Vagina (tissue), 2 donors: ENCODE results near the gene B3GLCT. TPM values are rescaled to one million over a fixed set of nuclear protein-coding genes. Genes with fewer than 3 reads are reported as not detected.

Experiments used
- DNase-seq, 2 donors: peaks; one replicate each; pipeline ENCODE4 v3.0.0-alpha.2; 2017; ENCODE audit errors: extremely low spot score in 2 of 2
- H3K27ac ChIP-seq: fragments of 200-600 bp; sonication (generic); one replicate; pipeline ENCODE4 v1.5.1; 2019
- H3K27me3 ChIP-seq: fragments of 200-600 bp; sonication (generic); one replicate; pipeline ENCODE4 v1.5.1; 2019
- H3K36me3 ChIP-seq, 2 donors: fragments of 200-600 bp; sonication (generic); one replicate each; pipeline ENCODE4 v1.5.1; 2017 to 2019
- H3K4me1 ChIP-seq: fragments of 200-600 bp; sonication (generic); one replicate; pipeline ENCODE4 v1.5.1; 2019
- H3K4me3 ChIP-seq, 2 donors: fragments of 200-600 bp; sonication (generic); 1 replicate in 1 of 2; 2 replicates in 1 of 2; pipeline ENCODE4 v1.5.1; 2016 to 2019
- H3K9me3 ChIP-seq: fragments of 200-600 bp; sonication (generic); one replicate; pipeline ENCODE4 v1.5.1; 2019
- POLR2A ChIP-seq, 2 donors: fragments of 450-650 bp; IDR thresholded peaks; one replicate each; pipeline ENCODE4 v1.6.1; 2017; ENCODE audit warnings: antibody characterized with exemption in 2 of 2, mild to moderate bottlenecking in 2 of 2, moderate library complexity in 2 of 2
- POLR2AphosphoS5 ChIP-seq, 2 donors: sonication (generic); formaldehyde crosslinking; IDR thresholded peaks; one replicate each; pipeline ENCODE4 v1.9.0; 2017; ENCODE audit warnings: antibody characterized with exemption in 2 of 2, mild to moderate bottlenecking in 2 of 2, low read depth in 1 of 2; ENCODE audit not compliant: insufficient read depth in 1 of 2
- intact Hi-C: fragments of 100-400 bp; cut with DNase I; formaldehyde crosslinking; loops from one replicate; pipeline ENCODE4 v1.15.1; 2023
- total RNA-seq: library from RNA; depleted of rRNA; stranded (reverse); fragments of >200 nt; gene quantifications from one replicate; pipeline ENCODE4 v1.2.3, GENCODE V29; 2016
- TF ChIP-seq, protein P1 (sequence below), 3 experiments: fragments of 450-650 bp in 2 of 3; fragments of 200-600 bp in 1 of 3; sonication (generic) in 1 of 3; IDR thresholded peaks; one replicate each; pipeline ENCODE4 v1.5.1; 2017 to 2019; ENCODE audit warnings: antibody characterized with exemption in 3 of 3, mild to moderate bottlenecking in 2 of 3, moderate library complexity in 2 of 3

Gene B3GLCT
- total RNA-seq, 1 donor from 2014 or later: 8.1 TPM

DNA sequence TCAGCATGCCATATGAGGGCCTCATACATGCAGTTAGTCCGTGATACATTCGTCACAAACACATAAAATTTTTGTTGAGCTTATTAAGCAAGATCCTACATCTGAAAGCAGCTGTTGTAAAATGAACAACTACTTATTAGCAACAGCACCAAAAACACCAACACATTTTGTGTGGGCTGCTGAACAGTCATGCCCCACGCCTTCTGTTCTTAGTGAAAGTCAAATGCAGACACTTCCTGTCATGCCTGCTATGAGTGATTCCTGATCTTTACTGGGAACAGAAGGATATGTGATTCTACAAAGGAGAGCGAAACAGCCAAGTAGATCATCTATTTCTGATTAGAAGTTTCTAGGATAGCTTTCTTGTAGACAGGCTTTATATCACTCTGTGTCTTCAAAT lies 4.2 kb upstream of the B3GLCT start:
- Histone ChIP-seq H3K36me3 (no peaks in the 10 kb centered on the region), H3K9me3 (no peaks in the 10 kb centered on the region), H3K27ac (no peak overlapping the region), H3K4me3 (no peak overlapping the region), H3K27me3 (no peaks in the 10 kb centered on the region), H3K4me1 (peaks cover 5% of the 10 kb centered on the region)
- intact Hi-C loops: no loop called here
- DNase-seq: no peak
- no peak for TF ChIP-seq POLR2A (IDR thresholded peaks at IDR 0.05)
- TF ChIP-seq, protein P1, sequence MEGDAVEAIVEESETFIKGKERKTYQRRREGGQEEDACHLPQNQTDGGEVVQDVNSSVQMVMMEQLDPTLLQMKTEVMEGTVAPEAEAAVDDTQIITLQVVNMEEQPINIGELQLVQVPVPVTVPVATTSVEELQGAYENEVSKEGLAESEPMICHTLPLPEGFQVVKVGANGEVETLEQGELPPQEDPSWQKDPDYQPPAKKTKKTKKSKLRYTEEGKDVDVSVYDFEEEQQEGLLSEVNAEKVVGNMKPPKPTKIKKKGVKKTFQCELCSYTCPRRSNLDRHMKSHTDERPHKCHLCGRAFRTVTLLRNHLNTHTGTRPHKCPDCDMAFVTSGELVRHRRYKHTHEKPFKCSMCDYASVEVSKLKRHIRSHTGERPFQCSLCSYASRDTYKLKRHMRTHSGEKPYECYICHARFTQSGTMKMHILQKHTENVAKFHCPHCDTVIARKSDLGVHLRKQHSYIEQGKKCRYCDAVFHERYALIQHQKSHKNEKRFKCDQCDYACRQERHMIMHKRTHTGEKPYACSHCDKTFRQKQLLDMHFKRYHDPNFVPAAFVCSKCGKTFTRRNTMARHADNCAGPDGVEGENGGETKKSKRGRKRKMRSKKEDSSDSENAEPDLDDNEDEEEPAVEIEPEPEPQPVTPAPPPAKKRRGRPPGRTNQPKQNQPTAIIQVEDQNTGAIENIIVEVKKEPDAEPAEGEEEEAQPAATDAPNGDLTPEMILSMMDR (IDR thresholded peaks at IDR 0.05): no peak
- no peak for TF ChIP-seq POLR2AphosphoS5 (IDR thresholded peaks at IDR 0.05; ENCODE audit: insufficient read depth in 1 of 2, low read depth in 1 of 2)

DNA sequence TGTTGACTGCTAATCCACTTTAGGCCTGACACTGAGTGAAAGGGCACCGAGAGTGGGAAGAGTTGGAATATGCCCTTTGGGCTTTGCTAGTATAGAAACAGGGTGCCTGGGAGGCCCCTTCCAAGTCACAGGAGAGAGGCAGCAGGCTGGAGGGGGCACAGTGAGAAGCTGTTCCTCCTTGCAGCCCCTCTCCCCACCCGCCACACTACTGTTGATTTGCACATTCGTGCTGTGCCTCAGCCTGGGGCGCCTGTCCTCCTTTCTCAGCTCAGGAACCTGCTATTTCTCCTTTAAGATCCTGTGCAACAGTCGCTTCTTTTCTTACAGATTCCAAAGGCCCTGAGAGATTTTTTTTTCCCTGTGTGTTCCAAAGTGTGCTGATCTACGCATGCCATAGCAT lies 2.8 kb upstream of the B3GLCT start:
- H3K4me3 ChIP-seq: no peak overlapping the region
- no peaks in the 10 kb centered on the region for H3K9me3 ChIP-seq
- peaks cover 15% of the 10 kb centered on the region for H3K4me1 ChIP-seq
- H3K36me3 ChIP-seq: no peaks in the 10 kb centered on the region
- no peak overlapping the region for H3K27ac ChIP-seq
- no peak for DNase-seq
- no peak for TF ChIP-seq POLR2A (IDR thresholded peaks at IDR 0.05)
- TF ChIP-seq, protein P1 (IDR thresholded peaks at IDR 0.05): no peak
- no peak for TF ChIP-seq POLR2AphosphoS5 (IDR thresholded peaks at IDR 0.05; ENCODE audit: insufficient read depth in 1 of 2, low read depth in 1 of 2)
- intact Hi-C loops: no loop called here
- H3K27me3 ChIP-seq: no peaks in the 10 kb centered on the region

DNA sequence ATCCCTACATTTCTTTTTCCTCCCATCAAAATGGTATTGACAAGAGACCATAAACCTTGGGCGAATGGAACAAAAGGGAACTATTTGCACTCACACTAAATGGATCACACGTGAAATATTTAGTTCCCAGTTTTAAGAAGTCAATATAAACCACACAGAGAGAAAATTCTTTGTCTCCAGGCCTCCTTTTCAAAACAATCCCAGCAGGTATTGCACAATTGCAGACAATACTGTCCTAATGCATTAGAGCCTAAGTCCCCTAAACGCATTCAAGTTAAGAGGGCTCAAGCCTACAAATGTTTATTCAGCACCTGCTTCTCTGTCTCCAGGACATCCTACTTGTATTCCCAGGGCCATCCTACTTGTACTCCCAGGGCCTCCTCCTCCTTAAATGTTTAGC lies 1.3 kb upstream of the B3GLCT start:
- Histone ChIP-seq H3K27me3 (no peaks in the 10 kb centered on the region), H3K4me3 (no peak overlapping the region), H3K27ac (no peak overlapping the region), H3K4me1 (peaks cover 15% of the 10 kb centered on the region), H3K9me3 (no peaks in the 10 kb centered on the region), H3K36me3 (no peaks in the 10 kb centered on the region)
- no peak for DNase-seq
- TF ChIP-seq POLR2AphosphoS5 (IDR thresholded peaks at IDR 0.05; ENCODE audit: insufficient read depth in 1 of 2, low read depth in 1 of 2) (no peak), POLR2A (IDR thresholded peaks at IDR 0.05) (no peak)
- TF ChIP-seq, protein P1 (IDR thresholded peaks at IDR 0.05): no peak
- intact Hi-C loops: no loop called here

DNA sequence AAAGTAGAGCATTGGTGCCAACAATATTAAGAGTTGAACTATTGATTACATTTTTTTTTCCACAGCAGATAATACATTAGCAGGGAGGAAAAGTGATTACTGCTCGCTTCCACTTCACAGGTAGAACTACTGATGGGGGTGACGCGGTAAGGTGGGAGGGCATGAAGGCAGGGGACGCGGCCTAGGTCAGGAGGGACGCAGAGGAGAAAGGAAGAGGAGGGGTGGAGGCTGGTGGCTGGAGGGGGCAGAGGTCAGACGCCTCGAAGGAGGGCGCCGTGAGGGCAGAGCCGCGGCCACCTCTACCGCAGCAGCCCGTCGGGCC lies 287 bp upstream of the B3GLCT start:
- DNase-seq: no peak
- intact Hi-C loops: no loop called here
- Histone ChIP-seq H3K27ac (peak overlapping the region; percentile 98), H3K36me3 (no peaks in the 10 kb centered on the region), H3K27me3 (no peaks in the 10 kb centered on the region), H3K9me3 (no peaks in the 10 kb centered on the region), H3K4me1 (peaks cover 15% of the 10 kb centered on the region), H3K4me3 (peak overlapping the region; percentile 71 to 92)
- TF ChIP-seq POLR2AphosphoS5 (IDR thresholded peaks at IDR 0.05; ENCODE audit: insufficient read depth in 1 of 2, low read depth in 1 of 2) (no peak), POLR2A (IDR thresholded peaks at IDR 0.05) (no peak)
- TF ChIP-seq, protein P1 (IDR thresholded peaks at IDR 0.05): no peak

DNA sequence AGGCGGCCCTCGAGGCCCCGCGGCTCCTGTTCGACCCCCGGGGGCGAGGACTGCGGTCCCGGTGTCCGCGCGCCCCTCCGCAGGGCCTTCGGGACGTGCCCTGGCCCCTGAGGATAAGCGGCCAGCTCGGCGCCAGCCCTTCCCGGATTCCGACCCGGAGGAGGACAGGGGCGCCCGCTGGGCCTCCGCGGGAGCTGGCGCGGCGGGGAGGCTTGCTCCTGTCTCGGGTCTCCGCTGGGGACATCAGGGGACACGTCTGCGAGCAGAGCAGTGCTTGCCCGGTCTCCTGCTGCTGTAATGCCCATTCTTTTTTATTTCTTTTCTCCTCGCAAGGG lies 829 bp downstream of the B3GLCT start:
- peak overlapping the region; percentile 71 to 92 for H3K4me3 ChIP-seq
- peaks cover 15% of the 10 kb centered on the region for H3K4me1 ChIP-seq
- intact Hi-C loops: no loop called here
- H3K27me3 ChIP-seq: no peaks in the 10 kb centered on the region
- peak overlapping the region; percentile 98 for H3K27ac ChIP-seq
- TF ChIP-seq POLR2A (IDR thresholded peaks at IDR 0.05): no peak
- no peak for TF ChIP-seq POLR2AphosphoS5 (IDR thresholded peaks at IDR 0.05; ENCODE audit: insufficient read depth in 1 of 2, low read depth in 1 of 2)
- TF ChIP-seq, protein P1 (IDR thresholded peaks at IDR 0.05): no peak
- no peak for DNase-seq
- H3K36me3 ChIP-seq: no peaks in the 10 kb centered on the region
- H3K9me3 ChIP-seq: no peaks in the 10 kb centered on the region
